HCT116 (cell line): Measurements from ENCODE around the gene SOS1. TPM values are rescaled to one million over a fixed set of nuclear protein-coding genes. Genes with fewer than 3 reads are reported as not detected.

ENCODE experiments used
- ATAC-seq: fragments of 200-7000 bp; cut with Tn5 transposase; 2 replicates; pipeline ENCODE4 v1.9.1; 2020; ENCODE audit warnings: mild to moderate bottlenecking, moderate library complexity
- BruUV-seq: library from RNA; stranded (reverse); fragments of 400-500 nt; replicated peaks from 2 replicates; lab custom pipeline; 2021; lab: Mats Ljungman, UMichigan
- CTCF ChIA-PET: fragments of 300-600 bp; sonication (Branson Sonifier 250); formaldehyde crosslinking; loops from one replicate; lab custom pipeline; 2021; ENCODE audit warnings: antibody characterized with exemption; lab: Charles Lee
- POLR2A ChIA-PET: fragments of 300-600, 350-600 bp; sonication (Branson Sonifier 250); formaldehyde crosslinking; loops from one replicate; lab custom pipeline; 2021; ENCODE audit warnings: antibody characterized with exemption; lab: Charles Lee
- RAD21 ChIA-PET, 2 experiments: fragments of 300-600 bp; sonication (Branson Sonifier 250); formaldehyde crosslinking; loops; one replicate each; lab custom pipeline; 2023; ENCODE audit warnings: low total read pairs in 2 of 2; ENCODE audit not compliant: uncharacterized antibody in 2 of 2, unreplicated experiment in 2 of 2, low non-redundant PET in 1 of 2; lab: Charles Lee
- DNase-seq: peaks from one replicate; pipeline ENCODE4 v3.0.0-alpha.2; 2010; ENCODE audit warnings: low read depth, low spot score
- H2AFZ ChIP-seq: fragments of 200-600 bp; shearing (Covaris generic), sonication (generic); 2 replicates; pipeline ENCODE4 v1.6.1; 2017; ENCODE audit warnings: low read depth, mixed run types, mixed read lengths, antibody characterized with exemption, low read length; ENCODE audit not compliant: poor library complexity, severe bottlenecking
- H3K27ac ChIP-seq: 2 replicates; pipeline ENCODE4 v1.5.1; 2012; ENCODE audit warnings: low read depth, low read length
- H3K27me3 ChIP-seq: fragments of 200-600 bp; sonication (generic); 2 replicates; pipeline ENCODE4 v1.6.1; 2016; ENCODE audit warnings: mixed run types, low read length, mixed read lengths; ENCODE audit not compliant: insufficient read depth
- H3K36me3 ChIP-seq, 2 experiments: fragments of 200-500 bp in 1 of 2; fragments of 200-600 bp in 1 of 2; sonication (Bioruptor generic) in 1 of 2; sonication (generic) in 1 of 2; 2 replicates each; pipeline versions ENCODE4 v1.5.1 to v1.6.1; 2014 to 2016; ENCODE audit warnings: low read length in 2 of 2, inconsistent platforms in 1 of 2, mixed read lengths in 1 of 2, mixed run types in 1 of 2; ENCODE audit not compliant: insufficient read depth in 2 of 2, control insufficient read depth in 1 of 2
- H3K4me1 ChIP-seq, 2 experiments: fragments of 200-600 bp in 1 of 2; sonication (generic) in 1 of 2; 2 replicates each; pipeline versions ENCODE4 v1.5.1 to v1.6.1; 2012 to 2017; ENCODE audit warnings: low read length in 2 of 2, inconsistent platforms in 1 of 2, mild to moderate bottlenecking in 1 of 2, mixed read lengths in 1 of 2, mixed run types in 1 of 2, moderate library complexity in 1 of 2; ENCODE audit not compliant: insufficient read depth in 2 of 2, control insufficient read depth in 1 of 2
- H3K4me2 ChIP-seq: fragments of 200-600 bp; sonication (generic); 2 replicates; pipeline ENCODE4 v1.6.1; 2017; ENCODE audit warnings: mixed run types, low read length, mixed read lengths
- H3K4me3 ChIP-seq, 2 experiments: fragments of 200-600 bp in 1 of 2; sonication (generic) in 1 of 2; replicated peaks in 1 of 2; 2 replicates each; pipeline ENCODE4 v1.5.1; 2011 to 2016; ENCODE audit warnings: low read length in 2 of 2, control low read depth in 1 of 2, low read depth in 1 of 2, mild to moderate bottlenecking in 1 of 2, mixed read lengths in 1 of 2, mixed run types in 1 of 2
- H3K79me2 ChIP-seq: fragments of 200-600 bp; sonication (generic); 2 replicates; pipeline ENCODE4 v1.6.1; 2017; ENCODE audit warnings: mild to moderate bottlenecking, mixed run types, low read length, moderate library complexity, mixed read lengths; ENCODE audit not compliant: insufficient read depth
- H3K9ac ChIP-seq: fragments of 200-600 bp; sonication (generic); 2 replicates; pipeline ENCODE4 v1.6.1; 2016; ENCODE audit warnings: low read length, mixed read lengths
- H3K9me2 ChIP-seq: fragments of 200-600 bp; sonication (generic), shearing (Covaris generic); 2 replicates; pipeline ENCODE4 v1.6.1; 2017; ENCODE audit warnings: mixed run types, mild to moderate bottlenecking, moderate library complexity; ENCODE audit not compliant: insufficient read depth
- H3K9me3 ChIP-seq, 2 experiments: fragments of 200-500 bp in 1 of 2; fragments of 200-600 bp in 1 of 2; sonication (Bioruptor generic) in 1 of 2; sonication (generic) in 1 of 2; 2 replicates each; pipeline ENCODE4 v1.6.1; 2014 to 2017; ENCODE audit warnings: low read length in 2 of 2, mixed read lengths in 2 of 2, inconsistent platforms in 1 of 2, low read depth in 1 of 2, mild to moderate bottlenecking in 1 of 2, mixed run types in 1 of 2, moderate library complexity in 1 of 2; ENCODE audit not compliant: control insufficient read depth in 1 of 2, insufficient read depth in 1 of 2
- H4K20me1 ChIP-seq: fragments of 200-600 bp; sonication (generic), shearing (Covaris generic); 2 replicates; pipeline ENCODE4 v1.6.1; 2017; ENCODE audit warnings: mixed run types, mild to moderate bottlenecking, moderate library complexity; ENCODE audit not compliant: insufficient read depth
- CBX3 ChIP-seq: IDR thresholded peaks from 2 replicates; pipeline ENCODE4 v1.6.1; 2012; ENCODE audit warnings: low read depth
- EGR1 ChIP-seq: IDR thresholded peaks from 2 replicates; pipeline ENCODE4 v1.6.1; 2012; ENCODE audit warnings: low read depth
- FOSL1 ChIP-seq: IDR thresholded peaks from 2 replicates; pipeline ENCODE4 v1.6.1; 2012; ENCODE audit warnings: low read depth
- POLR2AphosphoS5 ChIP-seq: IDR thresholded peaks from 2 replicates; pipeline ENCODE4 v1.6.1; 2011; ENCODE audit warnings: mild to moderate bottlenecking, low read depth, low read length, moderate library complexity
- SP1 ChIP-seq: IDR thresholded peaks from 2 replicates; pipeline ENCODE4 v1.6.1; 2012; ENCODE audit warnings: low read depth
- SRF ChIP-seq: IDR thresholded peaks from 2 replicates; pipeline ENCODE4 v1.6.1; 2012; ENCODE audit warnings: low read depth
- TCF7L2 ChIP-seq: IDR thresholded peaks from 2 replicates; pipeline ENCODE4 v1.7.0; 2011; ENCODE audit warnings: borderline replicate concordance, inconsistent platforms; ENCODE audit not compliant: insufficient read depth, insufficient read length; ENCODE audit errors: extremely low read depth
- ZFX ChIP-seq: fragments of 450-650 bp; IDR thresholded peaks from 2 replicates; pipeline ENCODE4 v1.6.1; 2017
- ZNF274 ChIP-seq: fragments of 200-500 bp; sonication (Bioruptor generic); IDR thresholded peaks from 2 replicates; pipeline ENCODE4 v1.6.1; 2014; ENCODE audit warnings: mild to moderate bottlenecking, low read depth, low read length, inconsistent platforms
- intact Hi-C: fragments of 100-400 bp; cut with micrococcal nuclease; formaldehyde crosslinking; loops from 2 replicates; pipeline ENCODE4 v1.10.0; 2022
- total RNA-seq: library from RNA; stranded (reverse); gene quantifications from one replicate; pipeline ENCODE4 v1.2.1, GENCODE V29; 2021; ENCODE audit not compliant: unreplicated experiment
- TF ChIP-seq, protein P1 (sequence below): IDR thresholded peaks from 2 replicates; pipeline ENCODE4 v1.6.1; 2011; ENCODE audit warnings: mild to moderate bottlenecking, low read length, moderate library complexity; ENCODE audit not compliant: insufficient replicate concordance; ENCODE audit errors: extremely low read depth

SOS1 gene
- total RNA-seq, 1 experiment from 2014 or later: 19.4 TPM

GRCh38 chr2:39121523-39122063 lies 742 bp upstream of the SOS1 start:
- no peak for ATAC-seq
- no peaks in the 10 kb centered on the region for H4K20me1 ChIP-seq
- H2AFZ ChIP-seq: no peak overlapping the region
- TSS peak; percentile 85 for BruUV-seq
- H3K27ac ChIP-seq: peak overlapping the region; percentile 91
- H3K9ac ChIP-seq: peak overlapping the region; percentile 76
- peak overlapping the region; percentile 88 for H3K4me2 ChIP-seq
- no peak for DNase-seq
- intact Hi-C loops: loop anchor here (5.0 kb wide), 1 partner anchor 106 kb away; no protein-coding TSS in a partner anchor
- TF ChIP-seq, protein P1, sequence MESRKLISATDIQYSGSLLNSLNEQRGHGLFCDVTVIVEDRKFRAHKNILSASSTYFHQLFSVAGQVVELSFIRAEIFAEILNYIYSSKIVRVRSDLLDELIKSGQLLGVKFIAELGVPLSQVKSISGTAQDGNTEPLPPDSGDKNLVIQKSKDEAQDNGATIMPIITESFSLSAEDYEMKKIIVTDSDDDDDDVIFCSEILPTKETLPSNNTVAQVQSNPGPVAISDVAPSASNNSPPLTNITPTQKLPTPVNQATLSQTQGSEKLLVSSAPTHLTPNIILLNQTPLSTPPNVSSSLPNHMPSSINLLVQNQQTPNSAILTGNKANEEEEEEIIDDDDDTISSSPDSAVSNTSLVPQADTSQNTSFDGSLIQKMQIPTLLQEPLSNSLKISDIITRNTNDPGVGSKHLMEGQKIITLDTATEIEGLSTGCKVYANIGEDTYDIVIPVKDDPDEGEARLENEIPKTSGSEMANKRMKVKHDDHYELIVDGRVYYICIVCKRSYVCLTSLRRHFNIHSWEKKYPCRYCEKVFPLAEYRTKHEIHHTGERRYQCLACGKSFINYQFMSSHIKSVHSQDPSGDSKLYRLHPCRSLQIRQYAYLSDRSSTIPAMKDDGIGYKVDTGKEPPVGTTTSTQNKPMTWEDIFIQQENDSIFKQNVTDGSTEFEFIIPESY: no peak
- peak; percentile 19; the same call in 1 of the 2 replicates for TF ChIP-seq SP1
- no peaks in the 10 kb centered on the region for H3K9me2 ChIP-seq
- ChIA-PET RAD21 (interaction anchor here in 1 of 2 experiments (0.6 kb wide), 1 partner anchor 1964 kb away, joined by 3 read pairs; no protein-coding TSS in a partner anchor), POLR2A (interaction anchor here (1.5 kb wide), 1 partner anchor 16 kb away, joined by 4 read pairs; no protein-coding TSS in a partner anchor), CTCF (interaction anchor here (1.5 kb wide), 1 partner anchor 174 kb away, joined by 4 read pairs; no protein-coding TSS in a partner anchor)
- peaks cover 19 to 43% of the 10 kb centered on the region in 2 experiments for H3K4me1 ChIP-seq
- peaks cover 37% of the 10 kb centered on the region for H3K79me2 ChIP-seq
- H3K9me3 ChIP-seq: no peaks in the 10 kb centered on the region
- H3K36me3 ChIP-seq: no peaks in the 10 kb centered on the region
- H3K27me3 ChIP-seq: no peaks in the 10 kb centered on the region
- peak overlapping the region; percentile 76 to 81 for H3K4me3 ChIP-seq

DNA sequence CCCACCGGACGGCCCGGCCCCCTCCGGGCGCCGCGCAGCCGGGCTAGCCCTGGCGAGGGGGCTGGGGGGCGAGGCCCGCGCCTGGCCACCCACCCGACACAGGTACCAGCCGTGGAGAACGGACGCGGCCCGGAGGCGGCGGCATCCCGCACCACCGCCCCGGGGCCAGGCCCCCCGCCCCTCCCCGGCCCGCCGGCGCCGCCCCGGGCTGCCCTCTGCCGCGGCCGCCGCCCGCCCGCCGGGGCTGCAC lies 405 bp downstream of the SOS1 start:
- DNase-seq (no peak), ATAC-seq (peak; percentile 24)
- POLR2A ChIA-PET: interaction anchor here (1.5 kb wide), 1 partner anchor 15 kb away, joined by 4 read pairs; no protein-coding TSS in a partner anchor
- Histone ChIP-seq H3K27ac (peak overlapping the region; percentile 91), H3K27me3 (no peaks in the 10 kb centered on the region), H2AFZ (no peak overlapping the region), H4K20me1 (no peaks in the 10 kb centered on the region), H3K9me3 (no peaks in the 10 kb centered on the region), H3K4me1 (peaks cover 19 to 43% of the 10 kb centered on the region in 2 experiments), H3K79me2 (peaks cover 48% of the 10 kb centered on the region), H3K9me2 (no peaks in the 10 kb centered on the region), H3K4me3 (peak overlapping the region; percentile 76 to 81), H3K9ac (peak overlapping the region; percentile 76), H3K4me2 (peak overlapping the region; percentile 94), H3K36me3 (no peaks in the 10 kb centered on the region)
- no TSS peak for BruUV-seq
- RAD21 ChIA-PET: no interaction called here
- CTCF ChIA-PET: interaction anchor here (1.5 kb wide), 1 partner anchor 173 kb away, joined by 4 read pairs; no protein-coding TSS in a partner anchor
- intact Hi-C loops: loop anchor here (5.0 kb wide), 1 partner anchor 107 kb away; no protein-coding TSS in a partner anchor
- TF ChIP-seq SRF (no peak), FOSL1 (no peak), TCF7L2 (no peak), ZNF274 (no peak), POLR2AphosphoS5 (no peak), CBX3 (no peak), EGR1 (no peak), ZFX (peak; percentile 86; the same call in 1 of the 2 replicates)
- TF ChIP-seq, protein P1: no peak
